ENCODE data around the gene NECTIN2.

The NECTIN2 gene

GRCh38 chr19:44879309-44880065 lies 33.4 kb downstream of the NECTIN2 start:
- TF ChIP-seq GATA3 (IDR thresholded peaks at IDR 0.05; ENCODE audit: low read depth, low read length): no peak
- no peak for TF ChIP-seq GATA2 (IDR thresholded peaks at IDR 0.05; ENCODE audit: low read depth, low read length)

DNA sequence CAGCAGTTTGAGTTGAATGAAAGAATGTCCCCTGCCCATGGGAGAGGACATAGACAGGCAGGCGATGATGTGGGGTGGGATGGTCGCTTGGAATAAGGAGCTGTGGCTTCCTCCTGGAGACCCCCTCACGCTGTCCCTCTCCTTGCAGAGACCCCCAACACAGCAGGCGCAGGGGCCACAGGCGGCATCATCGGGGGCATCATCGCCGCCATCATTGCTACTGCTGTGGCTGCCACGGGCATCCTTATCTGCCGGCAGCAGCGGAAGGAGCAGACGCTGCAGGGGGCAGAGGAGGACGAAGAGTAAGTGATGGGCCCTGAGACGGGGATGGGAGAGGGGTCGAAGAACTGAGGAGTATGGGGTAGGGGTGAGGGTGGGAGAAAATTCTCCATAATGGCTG lies 36.0 kb downstream of the NECTIN2 start:
- TF ChIP-seq GATA3 (IDR thresholded peaks at IDR 0.05; ENCODE audit: low read depth, low read length): no peak
- no peak for TF ChIP-seq GATA2 (IDR thresholded peaks at IDR 0.05; ENCODE audit: low read depth, low read length)

DNA sequence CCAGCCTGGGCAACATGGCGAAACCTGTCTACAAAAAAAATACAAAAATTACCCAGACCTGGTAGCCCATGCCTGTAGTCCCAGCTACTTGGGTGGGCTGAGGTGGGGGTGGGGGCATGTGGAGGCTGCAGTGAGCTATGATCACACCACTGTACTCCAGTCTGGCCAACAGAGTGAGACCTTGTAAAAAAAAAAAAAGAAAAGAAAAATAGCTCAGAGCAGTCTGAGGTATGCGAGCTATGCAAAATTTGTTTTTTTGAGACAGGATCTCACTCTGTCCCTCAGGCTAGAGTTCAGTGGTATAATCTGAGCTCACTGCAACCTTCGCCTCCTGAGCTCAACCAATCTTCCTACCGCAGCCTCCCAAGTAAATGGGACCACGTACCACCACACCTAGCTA lies 37.8 kb downstream of the NECTIN2 start:
- TF ChIP-seq GATA2 (IDR thresholded peaks at IDR 0.05; ENCODE audit: low read depth, low read length): no peak
- TF ChIP-seq GATA3 (IDR thresholded peaks at IDR 0.05; ENCODE audit: low read depth, low read length): no peak

- TF ChIP-seq GATA2 (IDR thresholded peaks at IDR 0.05; ENCODE audit: low read depth, low read length) (no peak), GATA3 (IDR thresholded peaks at IDR 0.05; ENCODE audit: low read depth, low read length) (no peak)
Measured at GRCh38 chr19:44884566-44884965, 38.5 kb downstream of the NECTIN2 start.

DNA sequence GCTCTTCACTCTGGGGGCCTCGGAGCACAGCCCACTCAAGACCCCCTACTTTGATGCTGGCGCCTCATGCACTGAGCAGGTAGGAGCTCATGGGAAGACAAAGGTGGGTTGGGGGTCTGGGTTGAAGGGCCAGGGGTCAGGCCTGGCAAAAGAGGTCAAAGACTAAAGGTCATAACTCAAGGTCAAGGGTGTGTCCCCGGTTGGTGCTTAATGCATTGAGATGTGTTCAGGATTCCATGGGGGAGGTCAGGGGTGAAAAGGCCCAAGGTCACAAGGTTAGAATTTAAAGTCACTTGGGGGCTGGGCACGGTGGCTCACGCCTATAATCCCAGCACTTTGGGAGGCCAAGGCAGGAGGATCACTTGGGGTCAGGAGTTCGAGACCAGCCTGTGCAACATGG lies 40.0 kb downstream of the NECTIN2 start:
- TF ChIP-seq GATA2 (IDR thresholded peaks at IDR 0.05; ENCODE audit: low read depth, low read length) (no peak), GATA3 (IDR thresholded peaks at IDR 0.05; ENCODE audit: low read depth, low read length) (no peak)

- TF ChIP-seq GATA2 (IDR thresholded peaks at IDR 0.05; ENCODE audit: low read depth, low read length): no peak
- TF ChIP-seq GATA3 (IDR thresholded peaks at IDR 0.05; ENCODE audit: low read depth, low read length): no peak
Measured at GRCh38 chr19:44887648-44888047, 41.6 kb downstream of the NECTIN2 start.

DNA sequence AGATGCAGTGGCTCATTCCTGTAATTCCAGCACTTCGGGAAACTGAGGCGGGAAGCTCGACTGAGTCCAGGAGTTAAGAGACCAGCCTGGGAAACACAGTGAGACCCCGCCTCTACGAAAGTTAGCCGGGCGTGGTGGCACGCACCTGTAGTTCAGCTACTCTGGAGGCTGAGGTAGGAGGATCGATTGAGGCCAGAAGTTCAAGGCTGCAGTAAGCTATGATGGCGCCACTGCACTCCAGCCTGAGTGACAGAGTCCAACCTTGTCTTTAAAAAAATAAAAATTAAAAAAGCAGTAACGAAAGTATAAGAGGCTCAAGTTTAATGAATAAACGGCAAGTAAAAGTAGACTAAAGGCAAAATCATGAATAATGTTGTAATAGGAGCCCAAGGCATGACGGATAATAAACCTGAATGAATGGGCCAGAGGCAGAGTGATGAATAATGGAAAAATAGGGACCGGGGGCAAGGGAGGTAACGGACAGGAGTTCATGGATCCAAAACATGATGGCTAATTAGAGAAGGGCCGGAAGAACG lies 43.8 kb downstream of the NECTIN2 start:
- TF ChIP-seq GATA3 (IDR thresholded peaks at IDR 0.05; ENCODE audit: low read depth, low read length) (no peak), GATA2 (IDR thresholded peaks at IDR 0.05; ENCODE audit: low read depth, low read length) (no peak)

- TF ChIP-seq GATA2 (IDR thresholded peaks at IDR 0.05; ENCODE audit: low read depth, low read length) (peak; percentile 34; the same call in 1 of the 2 replicates), GATA3 (IDR thresholded peaks at IDR 0.05; ENCODE audit: low read depth, low read length) (no peak)
Measured at GRCh38 chr19:44890366-44891015, 44.4 kb downstream of the NECTIN2 start.

GRCh38 chr19:44891016-44891882 lies 45.2 kb downstream of the NECTIN2 start, which contains the start of gene TOMM40:
Gene TOMM40, plus strand, starts transcription at chr19:44891254. Its CDS starts 162 bp downstream, at chr19:44891416.
- no peak for TF ChIP-seq GATA2 (IDR thresholded peaks at IDR 0.05; ENCODE audit: low read depth, low read length)
- TF ChIP-seq GATA3 (IDR thresholded peaks at IDR 0.05; ENCODE audit: low read depth, low read length): no peak

- TF ChIP-seq GATA2 (IDR thresholded peaks at IDR 0.05; ENCODE audit: low read depth, low read length): no peak
- TF ChIP-seq GATA3 (IDR thresholded peaks at IDR 0.05; ENCODE audit: low read depth, low read length): no peak
Measured at GRCh38 chr19:44892932-44893331, 46.8 kb downstream of the NECTIN2 start.

GRCh38 chr19:44893332-44894051 lies 47.4 kb downstream of the NECTIN2 start:
- TF ChIP-seq GATA2 (IDR thresholded peaks at IDR 0.05; ENCODE audit: low read depth, low read length): no peak
- TF ChIP-seq GATA3 (IDR thresholded peaks at IDR 0.05; ENCODE audit: low read depth, low read length): no peak

- TF ChIP-seq GATA2 (IDR thresholded peaks at IDR 0.05; ENCODE audit: low read depth, low read length) (no peak), GATA3 (IDR thresholded peaks at IDR 0.05; ENCODE audit: low read depth, low read length) (no peak)
Measured at GRCh38 chr19:44894052-44894400, 47.9 kb downstream of the NECTIN2 start.

DNA sequence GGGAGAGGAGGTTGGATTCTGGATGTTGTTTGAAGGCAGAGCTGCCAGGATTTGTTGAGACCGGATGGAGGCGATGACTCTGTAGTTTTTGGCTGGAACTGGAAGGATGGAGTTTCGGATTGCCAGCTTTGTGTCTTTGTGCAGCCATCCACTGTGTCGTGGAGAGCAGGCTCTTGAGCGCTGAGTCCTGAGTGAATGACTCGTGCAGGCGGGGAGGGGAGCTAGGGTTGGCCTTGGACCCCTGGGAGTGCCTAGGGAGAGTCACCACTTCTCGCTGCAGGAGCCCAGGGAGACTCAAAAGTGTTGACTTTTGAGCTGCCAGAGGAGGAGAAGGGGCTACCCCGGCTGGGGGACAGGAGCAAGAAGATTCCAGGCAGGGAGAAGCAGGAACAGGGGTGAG lies 48.8 kb downstream of the NECTIN2 start:
- TF ChIP-seq GATA3 (IDR thresholded peaks at IDR 0.05; ENCODE audit: low read depth, low read length) (no peak), GATA2 (IDR thresholded peaks at IDR 0.05; ENCODE audit: low read depth, low read length) (no peak)

Data from SH-SY5Y (cell line).